Tibial nerve (tissue), 4 donors: ENCODE measurements around the gene SLC5A6.

Source experiments
- EP300 ChIP-seq, 2 donors: sonication (generic); formaldehyde crosslinking; IDR thresholded peaks; one replicate each; pipeline ENCODE4 v1.6.1; 2017; ENCODE audit warnings: antibody characterized with exemption in 2 of 2, mild to moderate bottlenecking in 1 of 2
- TF ChIP-seq, protein P1 (sequence below), 5 experiments: fragments of 200-600 bp in 3 of 5; fragments of 450-650 bp in 2 of 5; sonication (generic) in 3 of 5; IDR thresholded peaks; one replicate each; pipeline ENCODE4 v1.5.1; 2016 to 2019; ENCODE audit warnings: antibody characterized with exemption in 5 of 5, mild to moderate bottlenecking in 3 of 5, moderate library complexity in 2 of 5

DNA sequence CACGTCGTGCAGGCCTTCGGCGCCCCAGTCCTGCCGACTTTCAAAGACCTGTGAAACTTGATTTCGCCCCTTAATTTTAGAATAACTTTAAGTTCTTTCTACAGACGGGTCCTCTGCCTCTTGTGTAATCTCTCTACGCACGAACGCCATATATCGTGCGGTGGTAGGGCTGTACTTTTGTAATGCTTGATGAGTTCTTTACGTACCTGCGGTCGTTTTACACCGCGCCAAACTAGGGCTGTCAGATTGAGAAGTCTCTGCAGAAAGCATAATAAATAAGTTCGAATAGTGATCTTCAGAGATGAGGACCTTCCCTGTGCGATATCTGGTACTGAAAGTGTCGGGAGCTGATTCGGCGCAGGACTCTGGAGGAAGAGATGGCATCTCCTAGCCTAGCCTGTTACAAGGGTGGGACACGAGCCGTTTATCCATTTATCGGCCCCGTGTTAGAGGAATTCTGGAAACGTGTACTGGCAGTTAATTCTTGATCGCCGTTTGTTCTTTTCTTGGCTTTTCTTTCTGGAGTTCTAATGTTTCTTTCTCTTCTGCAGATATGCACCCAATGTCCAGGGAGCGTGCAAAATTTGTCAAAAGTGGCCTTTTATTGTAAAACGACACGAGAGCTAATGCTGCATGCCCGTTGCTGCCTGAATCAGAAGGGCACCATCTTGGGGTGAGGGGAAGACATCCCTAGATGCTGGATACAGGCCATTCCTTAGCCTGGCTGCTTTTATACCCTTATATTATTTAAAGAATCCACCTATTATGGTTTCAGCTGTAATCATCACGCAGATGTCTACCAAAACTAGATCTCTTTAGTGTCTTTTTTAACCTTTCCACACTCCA lies 781 bp upstream of the SLC5A6 start:
- no peak for TF ChIP-seq EP300 (IDR thresholded peaks at IDR 0.05)
- TF ChIP-seq, protein P1, sequence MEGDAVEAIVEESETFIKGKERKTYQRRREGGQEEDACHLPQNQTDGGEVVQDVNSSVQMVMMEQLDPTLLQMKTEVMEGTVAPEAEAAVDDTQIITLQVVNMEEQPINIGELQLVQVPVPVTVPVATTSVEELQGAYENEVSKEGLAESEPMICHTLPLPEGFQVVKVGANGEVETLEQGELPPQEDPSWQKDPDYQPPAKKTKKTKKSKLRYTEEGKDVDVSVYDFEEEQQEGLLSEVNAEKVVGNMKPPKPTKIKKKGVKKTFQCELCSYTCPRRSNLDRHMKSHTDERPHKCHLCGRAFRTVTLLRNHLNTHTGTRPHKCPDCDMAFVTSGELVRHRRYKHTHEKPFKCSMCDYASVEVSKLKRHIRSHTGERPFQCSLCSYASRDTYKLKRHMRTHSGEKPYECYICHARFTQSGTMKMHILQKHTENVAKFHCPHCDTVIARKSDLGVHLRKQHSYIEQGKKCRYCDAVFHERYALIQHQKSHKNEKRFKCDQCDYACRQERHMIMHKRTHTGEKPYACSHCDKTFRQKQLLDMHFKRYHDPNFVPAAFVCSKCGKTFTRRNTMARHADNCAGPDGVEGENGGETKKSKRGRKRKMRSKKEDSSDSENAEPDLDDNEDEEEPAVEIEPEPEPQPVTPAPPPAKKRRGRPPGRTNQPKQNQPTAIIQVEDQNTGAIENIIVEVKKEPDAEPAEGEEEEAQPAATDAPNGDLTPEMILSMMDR (IDR thresholded peaks at IDR 0.05) = no peak
